Measurements from ENCODE around the gene BTD.
A peak's percentile ranks its signal among the peaks of the same experiment; 100 is the strongest.
"Not testable (repeated sequence)": the region's sequence is repeated elsewhere in the genome, so short reads cannot be mapped to it uniquely, and the experiment has no call there.

BTD gene

GRCh38 chr3:15602816-15603215 lies 1.3 kb downstream of the BTD start:
- not testable (repeated sequence) for DNase-seq (ENCODE audit: low read depth)

DNA sequence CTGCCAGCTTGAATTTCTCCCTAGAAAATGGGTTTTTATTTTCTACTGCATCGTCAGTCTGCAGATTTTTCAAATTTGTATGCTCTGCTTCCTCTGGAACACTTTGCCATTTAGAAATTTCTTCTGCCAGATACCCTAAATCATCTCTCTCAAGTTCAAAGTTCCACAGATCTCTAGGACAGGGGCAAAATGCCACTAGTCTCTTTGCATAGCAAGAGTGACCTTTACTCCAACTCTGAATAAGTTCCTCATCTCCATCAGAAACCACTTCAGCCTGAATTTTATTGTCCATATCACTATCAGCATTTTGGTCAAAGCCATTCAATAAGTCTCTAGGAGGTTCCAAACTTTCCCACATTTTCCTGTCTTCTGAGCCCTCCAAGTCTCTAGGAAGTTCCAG lies 3.0 kb downstream of the BTD start:
- DNase-seq (ENCODE audit: low read depth), result not testable (repeated sequence)

DNA sequence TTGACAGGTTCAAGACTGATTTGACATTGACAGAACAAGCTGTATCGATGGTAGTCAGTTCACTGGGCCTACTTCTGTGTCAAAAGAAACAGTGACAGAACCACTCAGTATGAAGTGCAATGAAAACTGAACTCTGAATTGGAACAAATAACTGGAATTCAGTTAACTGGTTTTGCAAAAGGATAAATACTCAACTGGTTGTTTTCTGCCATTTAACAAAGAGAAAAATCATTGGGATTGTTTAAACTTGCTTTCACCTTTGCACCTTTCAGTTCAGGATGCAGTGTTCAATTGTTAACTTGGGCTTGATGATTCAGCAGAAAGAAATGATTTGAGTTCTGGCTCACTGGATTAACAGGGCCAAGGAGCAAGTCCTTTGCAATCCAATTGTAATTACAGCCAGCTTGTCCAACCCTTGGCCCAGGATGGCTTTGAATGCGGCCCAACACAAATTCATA lies 4.9 kb downstream of the BTD start:
- no peak for DNase-seq (ENCODE audit: low read depth)

DNA sequence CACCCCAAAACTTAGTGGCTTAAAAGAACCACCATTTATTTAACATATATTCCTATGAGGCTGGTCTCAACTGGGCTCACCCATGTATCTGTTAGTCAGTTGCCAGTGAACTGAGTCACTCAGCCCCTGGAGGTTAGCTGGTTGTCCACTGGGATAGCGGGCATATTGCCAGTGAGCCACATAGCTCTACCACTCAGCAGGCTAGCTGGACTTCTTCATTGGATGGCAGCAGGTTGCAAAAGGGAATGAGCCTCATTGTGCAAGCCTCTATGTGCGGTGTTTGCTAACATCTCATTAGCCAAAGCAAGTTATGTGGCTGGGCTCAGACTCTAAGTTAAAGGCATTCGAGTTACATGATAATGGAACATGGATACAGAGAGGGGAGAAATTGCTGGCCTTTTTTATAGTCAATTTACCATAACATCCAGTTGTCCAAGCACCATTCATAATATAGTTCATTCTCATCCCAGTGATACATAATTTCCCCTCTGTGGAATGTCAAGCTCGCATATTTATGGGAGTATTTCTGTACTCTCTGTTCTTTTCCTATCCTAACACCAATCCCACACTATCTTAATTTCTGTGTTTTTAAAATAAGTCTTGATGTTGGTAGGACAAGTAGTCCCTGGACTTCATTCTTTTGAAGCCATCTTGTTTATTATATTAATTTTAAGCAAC lies 8.7 kb downstream of the BTD start:
- DNase-seq (ENCODE audit: low read depth), result peak; percentile 87

- DNase-seq (ENCODE audit: low read depth), result no peak
These were observed 9.5 kb downstream of the BTD start for GRCh38 chr3:15611018-15611417.

DNA sequence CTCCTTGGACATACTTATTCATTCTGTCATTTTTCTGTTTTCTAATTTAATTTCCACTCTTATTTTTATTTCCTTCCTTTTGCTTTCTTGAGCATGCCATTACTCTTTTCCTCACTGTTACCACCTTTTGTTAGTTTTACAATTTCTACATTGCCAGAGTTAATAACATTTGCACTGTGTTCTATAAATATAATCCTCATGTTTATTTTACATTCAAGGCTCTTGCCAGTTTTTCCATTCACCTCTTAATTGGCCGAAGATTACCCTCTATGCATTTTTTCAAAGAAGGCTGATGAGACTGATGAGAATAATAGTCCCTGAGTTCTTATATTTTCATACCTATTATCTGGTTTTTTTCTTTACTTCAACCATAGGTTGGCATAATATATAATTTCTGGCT lies 10.5 kb downstream of the BTD start:
- DNase-seq (ENCODE audit: low read depth), result no peak

- DNase-seq (ENCODE audit: low read depth), result no peak
These were observed 13.4 kb downstream of the BTD start for GRCh38 chr3:15614958-15615357.

DNA sequence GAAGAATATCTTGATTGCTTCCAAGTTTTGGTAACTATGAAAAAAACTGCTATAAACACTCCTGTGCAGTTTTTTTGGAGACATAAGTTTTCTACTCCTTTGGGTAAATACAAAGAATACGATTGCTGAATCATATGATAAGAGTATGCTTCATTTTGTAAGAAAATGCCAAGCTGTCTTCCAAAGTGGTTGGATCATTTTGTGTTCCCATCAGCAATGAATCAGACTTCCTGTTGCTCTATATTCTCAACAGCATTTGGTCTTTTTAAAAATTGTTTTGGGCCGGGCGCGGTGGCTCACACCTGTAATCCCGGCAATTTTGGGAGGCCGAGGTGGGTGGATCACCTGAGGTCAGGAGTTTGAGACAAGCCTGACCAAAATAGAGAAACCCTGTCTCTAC lies 14.5 kb downstream of the BTD start:
- DNase-seq (ENCODE audit: low read depth), result peak; percentile 36

DNA sequence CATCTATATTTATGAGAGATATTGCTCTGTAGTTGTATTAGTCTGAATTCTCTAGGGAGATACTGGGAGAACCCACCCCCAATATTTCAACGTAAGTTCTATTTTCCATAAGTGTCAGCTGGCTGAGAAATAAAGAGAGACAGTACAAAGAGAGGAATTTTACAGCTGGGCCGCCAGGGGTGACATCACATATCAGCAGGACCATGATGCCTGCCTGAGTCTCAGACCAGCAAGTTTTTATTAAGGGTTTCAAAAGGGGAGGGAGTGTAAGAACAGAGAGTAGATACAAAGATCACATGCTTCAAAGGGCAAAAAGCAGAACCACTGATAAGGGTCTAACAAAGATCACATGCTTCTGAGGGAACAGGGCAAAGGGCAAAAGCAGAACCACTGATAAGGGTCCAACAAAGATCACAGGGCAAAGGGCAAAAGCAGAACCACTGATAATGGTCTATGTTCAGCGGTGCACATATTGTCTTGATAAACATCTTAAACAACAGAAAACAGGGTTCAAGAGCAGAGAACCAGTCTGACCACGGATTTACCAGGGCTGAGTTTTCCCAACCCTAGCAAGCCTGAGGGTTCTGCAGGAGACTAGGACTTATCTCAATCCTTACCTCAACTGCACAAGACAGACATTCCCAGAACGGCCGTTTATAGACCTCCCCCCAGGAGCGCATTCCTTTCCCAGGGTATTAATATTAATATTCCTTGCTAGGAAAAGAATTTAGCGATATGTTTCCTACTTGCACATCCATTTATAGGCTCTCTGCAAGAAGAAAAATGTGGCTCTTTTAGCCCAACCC lies 18.3 kb downstream of the BTD start:
- not testable (repeated sequence) for DNase-seq (ENCODE audit: low read depth)

- no peak for DNase-seq (ENCODE audit: low read depth)
These were observed 22.2 kb downstream of the BTD start for GRCh38 chr3:15623535-15624440.

DNA sequence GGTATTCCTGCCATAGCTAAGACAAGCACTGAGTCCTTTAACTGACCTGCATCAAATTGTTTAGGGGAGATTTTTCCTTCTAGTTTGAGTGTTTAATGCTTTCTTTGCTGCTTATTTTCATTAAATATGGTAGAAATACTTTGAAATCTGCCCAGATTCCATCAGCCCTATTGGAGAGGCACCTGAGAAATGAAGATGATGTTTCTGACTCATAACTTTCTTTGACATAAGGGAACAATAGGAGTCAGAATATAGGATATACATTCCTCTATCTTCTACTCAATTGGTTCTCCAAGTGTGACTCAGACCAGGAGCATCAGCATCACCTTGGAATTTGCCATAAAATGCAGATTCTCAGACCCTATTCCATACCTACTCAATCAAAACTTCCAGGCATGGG lies 27.4 kb downstream of the BTD start:
- peak; percentile 49 for DNase-seq (ENCODE audit: low read depth)

- peak; percentile 91 for DNase-seq (ENCODE audit: low read depth)
These were observed 28.5 kb downstream of the BTD start for GRCh38 chr3:15629860-15630597.

DNA sequence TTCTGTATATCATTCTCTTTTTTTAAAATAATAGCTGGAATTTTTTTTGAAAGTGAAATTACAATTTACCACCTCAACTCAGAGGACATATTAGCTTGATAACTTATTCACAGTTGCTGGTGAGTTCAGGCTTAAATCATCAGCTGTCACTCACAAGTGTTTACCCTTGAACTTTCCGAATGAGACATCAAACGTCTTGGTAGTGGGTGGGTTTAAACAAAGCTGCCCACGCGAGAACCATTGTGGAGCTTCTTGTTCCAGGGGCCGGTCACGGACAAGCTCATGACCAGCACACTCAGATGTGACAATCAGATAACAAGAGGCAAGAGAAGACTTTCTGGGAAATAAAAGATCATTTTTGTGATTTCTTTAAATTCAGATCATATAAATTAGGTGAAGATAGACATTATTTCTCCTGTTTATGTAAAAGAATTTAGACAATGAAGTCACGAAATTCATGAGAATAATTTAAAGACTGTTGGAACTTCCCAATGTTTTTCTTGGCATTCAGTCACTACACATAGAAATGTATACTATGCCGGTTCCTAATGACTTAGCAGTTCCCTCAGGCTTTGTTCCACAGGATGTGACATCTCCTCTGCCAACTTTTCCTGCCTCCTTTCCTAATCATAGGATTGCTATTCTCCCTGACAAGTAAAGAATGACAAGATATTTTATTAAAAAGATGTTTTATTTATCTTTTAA lies 29.3 kb downstream of the BTD start:
- DNase-seq (ENCODE audit: low read depth), result peak; percentile 90

DNA sequence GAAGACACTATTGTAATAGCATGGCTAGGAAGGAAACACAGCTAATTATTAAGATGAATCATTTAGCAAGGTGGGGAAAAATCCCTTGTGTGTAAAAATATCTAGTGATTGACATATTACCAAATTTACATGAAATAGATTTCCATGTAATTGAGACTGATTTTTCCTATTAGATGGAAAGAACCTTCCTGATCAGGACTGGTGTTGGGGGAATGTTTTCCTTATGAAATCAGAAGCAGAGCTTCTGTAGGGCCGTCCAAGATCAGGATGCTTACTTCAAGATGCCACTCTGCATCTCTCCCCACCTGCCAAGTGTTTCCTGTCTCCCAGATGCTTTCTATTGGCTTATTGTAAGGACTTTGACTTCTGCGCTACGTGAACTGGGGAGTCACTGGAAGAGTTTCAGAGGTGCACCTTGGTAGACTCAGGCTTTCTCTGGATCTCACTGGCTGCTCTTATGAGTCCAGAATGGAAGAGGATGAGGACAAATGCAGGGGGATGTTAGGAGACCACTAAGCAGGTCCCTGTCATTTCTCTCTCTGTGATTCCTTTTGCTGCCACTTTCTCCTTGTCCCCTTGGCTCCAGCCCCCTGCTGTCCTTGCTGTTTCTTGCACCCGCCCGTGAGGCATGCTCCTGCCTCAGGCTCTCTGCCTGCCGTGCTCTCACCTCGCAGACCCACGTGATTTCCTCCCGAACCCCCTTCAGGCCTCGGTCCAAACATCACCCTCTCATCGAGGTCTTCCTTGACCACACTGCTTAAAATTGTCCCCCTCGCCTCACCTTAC lies 30.1 kb downstream of the BTD start:
- no peak for DNase-seq (ENCODE audit: low read depth)

- DNase-seq (ENCODE audit: low read depth), result no peak
These were observed 30.7 kb downstream of the BTD start for GRCh38 chr3:15632212-15632580.

DNA sequence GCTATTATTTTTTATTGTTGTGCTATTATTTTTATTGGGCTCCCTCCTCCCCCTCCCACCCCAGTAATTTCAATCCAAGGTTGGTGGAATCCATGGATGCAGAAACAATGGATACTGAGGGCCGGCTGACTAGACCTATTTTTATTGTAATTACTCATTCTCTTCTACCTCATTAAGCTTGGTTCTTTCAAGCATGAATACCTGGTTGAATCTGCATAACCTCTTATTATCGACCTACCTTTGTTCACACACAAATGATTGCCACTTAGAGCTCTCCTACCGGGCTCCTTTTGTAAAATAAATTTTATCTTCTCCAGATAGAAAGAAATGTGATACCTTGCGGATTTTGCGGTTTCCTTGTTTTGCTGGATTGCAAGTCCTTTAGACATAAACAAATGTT lies 31.6 kb downstream of the BTD start:
- DNase-seq (ENCODE audit: low read depth), result no peak

- peak; percentile 42 for DNase-seq (ENCODE audit: low read depth)
These were observed 32.4 kb downstream of the BTD start for GRCh38 chr3:15633766-15634598.

GRCh38 chr3:15634671-15635070 lies 33.1 kb downstream of the BTD start:
- no peak for DNase-seq (ENCODE audit: low read depth)

GRCh38 chr3:15635121-15635661 lies 33.6 kb downstream of the BTD start:
- peak; percentile 43 for DNase-seq (ENCODE audit: low read depth)
